22Rv1 (cell line): ENCODE data around the gene FLNA.

Experiments used
- CTCF ChIP-seq: fragments of 450-650 bp; IDR thresholded peaks from 2 replicates; pipeline ENCODE4 v1.5.1; 2017; ENCODE audit warnings: mild to moderate bottlenecking
- ZFX ChIP-seq: fragments of 450-650 bp; IDR thresholded peaks from 2 replicates; pipeline ENCODE4 v1.6.1; 2017; ENCODE audit warnings: antibody characterized with exemption, borderline replicate concordance

GRCh38 chrX:154354013-154354412, 20.4 kb downstream of the FLNA start:
- TF ChIP-seq CTCF (no peak), ZFX (no peak)
